HepG2 (cell line): ENCODE data around the gene NFX1. TPM values are rescaled to one million over a fixed set of nuclear protein-coding genes. Genes with fewer than 3 reads are reported as not detected.

Experiments
- ATAC-seq: fragments of 200-7000 bp; cut with Tn5 transposase; 3 replicates; pipeline ENCODE4 v1.9.1; 2020; ENCODE audit warnings: mild to moderate bottlenecking, moderate library complexity
- BruUV-seq: library from RNA; stranded (reverse); fragments of 400-500 nt; replicated peaks from 2 replicates; lab custom pipeline; 2021; lab: Mats Ljungman, UMichigan
- CTCF ChIA-PET: fragments of 300-600 bp; formaldehyde crosslinking; extraction: SDS; loops from one replicate; lab custom pipeline; 2021; ENCODE audit warnings: low total read pairs, inconsistent platforms, low intra/inter-chr PET ratio; lab: Yijun Ruan, JAX
- POLR2A ChIA-PET: fragments of 350-600 bp; sonication (Branson Sonifier 250); formaldehyde crosslinking; loops from one replicate; lab custom pipeline; 2020; ENCODE audit warnings: antibody characterized with exemption, inconsistent platforms; lab: Yijun Ruan, JAX
- DNase-seq: peaks from one replicate; pipeline ENCODE4 v3.0.0-alpha.2; 2015; ENCODE audit warnings: low spot score
- FAIRE-seq: peaks from 3 replicates; lab custom pipeline; 2011; peaks lifted over from hg19 to GRCh38; lab: Jason Lieb, UNC
- H2AFZ ChIP-seq: one replicate; pipeline ENCODE4 v1.6.1; 2011; ENCODE audit warnings: low read length, inconsistent platforms
- H3K27ac ChIP-seq: fragments of 300-600 bp; 3 replicates; pipeline ENCODE4 v1.8.0; 2011; ENCODE audit warnings: mixed run types, mild to moderate bottlenecking, mixed read lengths, low read length, inconsistent platforms; ENCODE audit not compliant: insufficient read depth; ENCODE audit errors: extremely low read length
- H3K27me3 ChIP-seq, 2 experiments: fragments of 200-600 bp in 1 of 2; 2 replicates in 1 of 2; 3 replicates in 1 of 2; pipeline versions ENCODE4 v1.6.0 to v1.8.0; 2011; ENCODE audit warnings: low read length in 2 of 2, mild to moderate bottlenecking in 2 of 2, moderate library complexity in 2 of 2, inconsistent platforms in 1 of 2; ENCODE audit not compliant: insufficient read depth in 2 of 2, control insufficient read depth in 1 of 2
- H3K36me3 ChIP-seq, 2 experiments: fragments of 200-600 bp in 1 of 2; replicated peaks in 1 of 2; 2 replicates in 1 of 2; 3 replicates in 1 of 2; pipeline versions ENCODE4 v1.5.1 to v1.8.0; 2011; ENCODE audit warnings: low read length in 2 of 2, inconsistent platforms in 1 of 2; ENCODE audit not compliant: insufficient read depth in 2 of 2, control insufficient read depth in 1 of 2
- H3K4me1 ChIP-seq: 2 replicates; pipeline ENCODE4 v1.5.1; 2012; ENCODE audit warnings: low read length, inconsistent platforms; ENCODE audit not compliant: insufficient read depth
- H3K4me2 ChIP-seq: 2 replicates; pipeline ENCODE4 v1.6.0; 2011; ENCODE audit warnings: low read depth, low read length, inconsistent platforms
- H3K4me3 ChIP-seq, 3 experiments: fragments of 200-600 bp in 1 of 3; sonication (generic), shearing (Covaris generic) in 1 of 3; replicated peaks in 1 of 3; 2 replicates each; pipeline ENCODE4 v1.5.1; 2011 to 2016; ENCODE audit warnings: low read length in 3 of 3, inconsistent platforms in 2 of 3, low read depth in 2 of 3, mild to moderate bottlenecking in 2 of 3, control low read depth in 1 of 3, mixed read lengths in 1 of 3; ENCODE audit not compliant: insufficient read depth in 1 of 3
- H3K79me2 ChIP-seq: one replicate; pipeline ENCODE4 v1.6.1; 2011; ENCODE audit warnings: low read length, inconsistent platforms; ENCODE audit not compliant: insufficient read depth
- H3K9ac ChIP-seq: 2 replicates; pipeline ENCODE4 v1.6.0; 2011; ENCODE audit warnings: mild to moderate bottlenecking, low read depth, low read length, inconsistent platforms; ENCODE audit not compliant: insufficient read depth
- H3K9me3 ChIP-seq: 2 replicates; pipeline ENCODE4 v1.5.1; 2012; ENCODE audit warnings: mild to moderate bottlenecking, low read length
- H4K20me1 ChIP-seq: 2 replicates; pipeline ENCODE4 v1.6.0; 2011; ENCODE audit warnings: inconsistent platforms, mild to moderate bottlenecking, low read length, moderate library complexity; ENCODE audit not compliant: insufficient read depth
- CCAR2 ChIP-seq: fragments of 200-400 bp; formaldehyde crosslinking; optimal IDR thresholded peaks from 2 replicates; pipeline ENCODE3; 2018; ENCODE audit warnings: low read depth, mild to moderate bottlenecking, low read length, moderate library complexity
- FOSL1 ChIP-seq: sonication (generic); formaldehyde crosslinking; IDR thresholded peaks from 2 replicates; pipeline ENCODE4 v1.9.0; 2021; ENCODE audit warnings: missing genetic modification reagents, borderline replicate concordance
- RBM22 ChIP-seq: fragments of 200-400 bp; formaldehyde crosslinking; optimal IDR thresholded peaks from 2 replicates; pipeline ENCODE3; 2017; ENCODE audit warnings: mild to moderate bottlenecking, low read length, moderate library complexity
- SMARCE1 ChIP-seq: fragments of 450-650 bp; IDR thresholded peaks from 2 replicates; pipeline ENCODE4 v1.6.1; 2017; ENCODE audit warnings: borderline replicate concordance
- SOX13 ChIP-seq, 3 experiments: fragments of 450-650 bp in 1 of 3; sonication (generic) in 1 of 3; formaldehyde crosslinking in 1 of 3; IDR thresholded peaks in 2 of 3; conservative IDR thresholded peaks in 1 of 3; 2 replicates each; pipeline versions ENCODE4 v1.5.0 to v1.6.1; 2016 to 2020; ENCODE audit warnings: antibody characterized with exemption in 1 of 3, mild to moderate bottlenecking in 1 of 3, missing compliant biosample characterization in 1 of 3, missing genetic modification reagents in 1 of 3, moderate library complexity in 1 of 3
- ZIK1 ChIP-seq: sonication (generic); formaldehyde crosslinking; IDR thresholded peaks from 2 replicates; pipeline ENCODE4 v1.5.0; 2020; ENCODE audit warnings: mild to moderate bottlenecking, low read depth, missing genetic modification reagents, borderline replicate concordance
- WGBS: methylation state at CpG from one replicate; pipeline ENCODE4 v1.1.6; 2017; ENCODE audit warnings: low lambda C conversion rate; 5-methylcytosine and 5-hydroxymethylcytosine counted together
- in situ Hi-C: cut with HindIII; loops from 2 replicates; pipeline ENCODE4 v1.10.0; 2017; ENCODE audit warnings: low pct_unique_long_range_greater_than_20kb; ENCODE audit not compliant: extremely low pct_ligation_motif_present
- intact Hi-C: fragments of 100-400 bp; cut with micrococcal nuclease; formaldehyde crosslinking; loops from one replicate; pipeline ENCODE4 v1.10.0; 2022; ENCODE audit not compliant: unreplicated experiment
- polyA plus RNA-seq, 8 experiments: library from polyadenylated mRNA; depleted of rRNA in 3 of 8; stranded (reverse) in 7 of 8; unstranded in 1 of 8; fragments of >200 nt; fragmentation: Illumina TruSeq in 4 of 8; extraction: Trizol in 4 of 8; gene quantifications; 2 replicates each; pipeline versions ENCODE4 v1.2.1 to v1.2.3, GENCODE V29; 2011 to 2016; ENCODE audit warnings: low read depth in 4 of 8, missing spikeins in 1 of 8, mixed read lengths in 1 of 8; ENCODE audit not compliant: insufficient read depth in 1 of 8
- total RNA-seq, 5 experiments: library from RNA; depleted of rRNA; stranded (reverse); fragments of >200 nt; fragmentation: Illumina TruSeq; extraction: Trizol; gene quantifications; 2 replicates each; pipeline ENCODE4 v1.2.3, GENCODE V29; 2016; ENCODE audit warnings: low read depth in 1 of 5

Gene NFX1
- total and polyA plus RNA-seq, 2 of the 13 experiments (the other 11 are each of a cell fraction or from before 2014, with no cell fraction given), result 23.9 to 27.5 TPM

DNA sequence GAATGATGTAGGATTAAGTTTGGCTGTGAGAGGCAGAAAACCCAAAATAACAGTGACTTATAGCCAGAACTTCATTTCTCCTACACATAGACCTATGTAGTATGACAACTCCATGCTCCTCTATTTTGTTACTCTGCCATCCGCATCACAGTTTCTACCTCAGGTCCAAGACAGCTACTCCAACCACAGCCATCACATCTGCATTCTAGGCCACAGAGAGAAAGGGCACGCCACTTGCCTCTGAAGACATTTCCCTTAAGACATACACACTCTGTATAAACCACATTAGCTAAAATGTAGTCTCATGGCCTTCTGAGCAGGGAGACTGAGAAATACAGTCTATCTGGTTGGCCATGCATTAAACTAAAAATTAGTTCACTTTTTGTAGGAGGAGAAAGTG is 40.3 kb upstream of the NFX1 start:
- FAIRE-seq, result no peak
- Histone ChIP-seq H3K27ac (no peak overlapping the region), H3K4me3 (no peak overlapping the region), H3K79me2 (no peaks in the 10 kb centered on the region), H3K9me3 (no peaks in the 10 kb centered on the region), H4K20me1 (no peaks in the 10 kb centered on the region), H3K27me3 (no peaks in the 10 kb centered on the region), H3K4me2 (no peak overlapping the region), H2AFZ (no peak overlapping the region)
- intact Hi-C loops, result no loop called here
- BruUV-seq, result no TSS peak
- no peak for ATAC-seq
- POLR2A ChIA-PET, result no interaction called here
- TF ChIP-seq SOX13 (IDR thresholded peaks at IDR 0.05), result no peak
- TF ChIP-seq SOX13 (CRISPR knock-in tag; conservative IDR thresholded peaks at IDR 0.05 in 1 of 2, IDR thresholded peaks at IDR 0.05 in 1 of 2), result no peak
- peak; percentile 3 for TF ChIP-seq RBM22
- TF ChIP-seq SMARCE1, result no peak
- TF ChIP-seq CCAR2, result no peak
- no peak for TF ChIP-seq ZIK1 (CRISPR knock-in tag)
- TF ChIP-seq, all 625 proteins: peak for 1
- H3K4me1 ChIP-seq, result no peaks in the 10 kb centered on the region
- CTCF ChIA-PET, result no interaction called here
- peaks cover 5 to 26% of the 10 kb centered on the region in 2 experiments; a peak in 4 of 5 replicates for H3K36me3 ChIP-seq
- in situ Hi-C loops, result no loop called here
- H3K9ac ChIP-seq, result no peak overlapping the region
- no peak for DNase-seq
- WGBS, result 94% methylated on average over 2 of the region's 2 CpGs

DNA sequence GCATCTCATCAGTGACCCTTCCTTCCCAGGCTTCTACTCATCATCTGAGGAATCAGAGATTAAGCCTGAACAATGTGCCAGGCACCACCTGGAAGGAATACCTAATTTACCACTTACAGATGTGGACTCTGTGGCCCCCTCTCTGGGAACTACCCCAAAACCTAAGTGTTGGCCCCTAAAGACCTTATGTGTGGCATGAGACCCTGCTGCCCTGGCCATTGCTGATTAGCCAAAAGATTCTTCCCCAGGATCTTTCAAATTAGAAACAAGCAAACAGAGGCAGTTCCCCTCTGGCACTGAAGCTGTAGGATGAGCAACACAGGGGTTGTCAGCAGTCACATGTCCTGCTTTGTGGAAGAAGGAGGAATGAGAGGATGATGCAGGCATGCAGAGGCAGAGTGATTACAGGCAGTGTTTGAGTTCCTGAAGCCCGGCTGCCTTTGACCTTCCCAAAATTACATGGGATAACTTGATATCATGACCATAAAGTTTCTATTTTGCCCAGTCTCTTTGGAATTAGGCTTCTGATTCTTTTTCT is 39.8 kb upstream of the NFX1 start:
- no peak for ATAC-seq
- Histone ChIP-seq H3K79me2 (no peaks in the 10 kb centered on the region), H3K9me3 (no peaks in the 10 kb centered on the region), H3K4me3 (no peak overlapping the region), H3K4me1 (no peaks in the 10 kb centered on the region), H4K20me1 (no peaks in the 10 kb centered on the region), H2AFZ (no peak overlapping the region), H3K27ac (no peak overlapping the region), H3K4me2 (no peak overlapping the region), H3K27me3 (no peaks in the 10 kb centered on the region), H3K9ac (no peak overlapping the region), H3K36me3 (peaks cover 11 to 32% of the 10 kb centered on the region in 2 experiments)
- TF ChIP-seq RBM22, result peak; percentile 45
- TF ChIP-seq FOSL1 (CRISPR knock-in tag), result no peak
- intact Hi-C loops, result no loop called here
- in situ Hi-C loops, result no loop called here
- CTCF ChIA-PET, result no interaction called here
- POLR2A ChIA-PET, result no interaction called here
- no peak for FAIRE-seq
- 93% methylated on average over 1 of the region's 1 CpG for WGBS
- no TSS peak for BruUV-seq
- no peak for DNase-seq
